HCT116 (cell line): ENCODE data around the gene RSRC1. TPM values are rescaled to one million over a fixed set of nuclear protein-coding genes. Genes with fewer than 3 reads are reported as not detected.

ENCODE experiments used
- ATAC-seq: fragments of 200-7000 bp; cut with Tn5 transposase; 2 replicates; pipeline ENCODE4 v1.9.1; 2020; ENCODE audit warnings: mild to moderate bottlenecking, moderate library complexity
- BruUV-seq: library from RNA; stranded (reverse); fragments of 400-500 nt; replicated peaks from 2 replicates; lab custom pipeline; 2021; lab: Mats Ljungman, UMichigan
- CTCF ChIA-PET: fragments of 300-600 bp; sonication (Branson Sonifier 250); formaldehyde crosslinking; loops from one replicate; lab custom pipeline; 2021; ENCODE audit warnings: antibody characterized with exemption; lab: Charles Lee
- POLR2A ChIA-PET: fragments of 300-600, 350-600 bp; sonication (Branson Sonifier 250); formaldehyde crosslinking; loops from one replicate; lab custom pipeline; 2021; ENCODE audit warnings: antibody characterized with exemption; lab: Charles Lee
- RAD21 ChIA-PET, 2 experiments: fragments of 300-600 bp; sonication (Branson Sonifier 250); formaldehyde crosslinking; loops; one replicate each; lab custom pipeline; 2023; ENCODE audit warnings: low total read pairs in 2 of 2; ENCODE audit not compliant: uncharacterized antibody in 2 of 2, unreplicated experiment in 2 of 2, low non-redundant PET in 1 of 2; lab: Charles Lee
- DNase-seq: peaks from one replicate; pipeline ENCODE4 v3.0.0-alpha.2; 2010; ENCODE audit warnings: low read depth, low spot score
- H2AFZ ChIP-seq: fragments of 200-600 bp; shearing (Covaris generic), sonication (generic); 2 replicates; pipeline ENCODE4 v1.6.1; 2017; ENCODE audit warnings: low read depth, mixed run types, mixed read lengths, antibody characterized with exemption, low read length; ENCODE audit not compliant: poor library complexity, severe bottlenecking
- H3K27ac ChIP-seq: 2 replicates; pipeline ENCODE4 v1.5.1; 2012; ENCODE audit warnings: low read depth, low read length
- H3K27me3 ChIP-seq: fragments of 200-600 bp; sonication (generic); 2 replicates; pipeline ENCODE4 v1.6.1; 2016; ENCODE audit warnings: mixed run types, low read length, mixed read lengths; ENCODE audit not compliant: insufficient read depth
- H3K36me3 ChIP-seq, 2 experiments: fragments of 200-500 bp in 1 of 2; fragments of 200-600 bp in 1 of 2; sonication (Bioruptor generic) in 1 of 2; sonication (generic) in 1 of 2; 2 replicates each; pipeline versions ENCODE4 v1.5.1 to v1.6.1; 2014 to 2016; ENCODE audit warnings: low read length in 2 of 2, inconsistent platforms in 1 of 2, mixed read lengths in 1 of 2, mixed run types in 1 of 2; ENCODE audit not compliant: insufficient read depth in 2 of 2, control insufficient read depth in 1 of 2
- H3K4me1 ChIP-seq, 2 experiments: fragments of 200-600 bp in 1 of 2; sonication (generic) in 1 of 2; 2 replicates each; pipeline versions ENCODE4 v1.5.1 to v1.6.1; 2012 to 2017; ENCODE audit warnings: low read length in 2 of 2, inconsistent platforms in 1 of 2, mild to moderate bottlenecking in 1 of 2, mixed read lengths in 1 of 2, mixed run types in 1 of 2, moderate library complexity in 1 of 2; ENCODE audit not compliant: insufficient read depth in 2 of 2, control insufficient read depth in 1 of 2
- H3K4me2 ChIP-seq: fragments of 200-600 bp; sonication (generic); 2 replicates; pipeline ENCODE4 v1.6.1; 2017; ENCODE audit warnings: mixed run types, low read length, mixed read lengths
- H3K4me3 ChIP-seq, 2 experiments: fragments of 200-600 bp in 1 of 2; sonication (generic) in 1 of 2; replicated peaks in 1 of 2; 2 replicates each; pipeline ENCODE4 v1.5.1; 2011 to 2016; ENCODE audit warnings: low read length in 2 of 2, control low read depth in 1 of 2, low read depth in 1 of 2, mild to moderate bottlenecking in 1 of 2, mixed read lengths in 1 of 2, mixed run types in 1 of 2
- H3K79me2 ChIP-seq: fragments of 200-600 bp; sonication (generic); 2 replicates; pipeline ENCODE4 v1.6.1; 2017; ENCODE audit warnings: mild to moderate bottlenecking, mixed run types, low read length, moderate library complexity, mixed read lengths; ENCODE audit not compliant: insufficient read depth
- H3K9ac ChIP-seq: fragments of 200-600 bp; sonication (generic); 2 replicates; pipeline ENCODE4 v1.6.1; 2016; ENCODE audit warnings: low read length, mixed read lengths
- H3K9me2 ChIP-seq: fragments of 200-600 bp; sonication (generic), shearing (Covaris generic); 2 replicates; pipeline ENCODE4 v1.6.1; 2017; ENCODE audit warnings: mixed run types, mild to moderate bottlenecking, moderate library complexity; ENCODE audit not compliant: insufficient read depth
- H3K9me3 ChIP-seq, 2 experiments: fragments of 200-500 bp in 1 of 2; fragments of 200-600 bp in 1 of 2; sonication (Bioruptor generic) in 1 of 2; sonication (generic) in 1 of 2; 2 replicates each; pipeline ENCODE4 v1.6.1; 2014 to 2017; ENCODE audit warnings: low read length in 2 of 2, mixed read lengths in 2 of 2, inconsistent platforms in 1 of 2, low read depth in 1 of 2, mild to moderate bottlenecking in 1 of 2, mixed run types in 1 of 2, moderate library complexity in 1 of 2; ENCODE audit not compliant: control insufficient read depth in 1 of 2, insufficient read depth in 1 of 2
- H4K20me1 ChIP-seq: fragments of 200-600 bp; sonication (generic), shearing (Covaris generic); 2 replicates; pipeline ENCODE4 v1.6.1; 2017; ENCODE audit warnings: mixed run types, mild to moderate bottlenecking, moderate library complexity; ENCODE audit not compliant: insufficient read depth
- CBX3 ChIP-seq: IDR thresholded peaks from 2 replicates; pipeline ENCODE4 v1.6.1; 2012; ENCODE audit warnings: low read depth
- CEBPB ChIP-seq: IDR thresholded peaks from 2 replicates; pipeline ENCODE4 v1.6.1; 2012; ENCODE audit warnings: low read depth
- ELF1 ChIP-seq: IDR thresholded peaks from 2 replicates; pipeline ENCODE4 v1.6.1; 2012; ENCODE audit warnings: low read depth, borderline replicate concordance
- EZH2 ChIP-seq: fragments of 200-600 bp; sonication (generic); IDR thresholded peaks from 2 replicates; pipeline ENCODE4 v1.6.1; 2017; ENCODE audit warnings: antibody characterized with exemption, mixed run types
- EZH2phosphoT487 ChIP-seq: fragments of 200-600 bp; IDR thresholded peaks from 2 replicates; pipeline ENCODE4 v1.6.1; 2018; ENCODE audit warnings: antibody characterized with exemption, borderline replicate concordance
- FOSL1 ChIP-seq: IDR thresholded peaks from 2 replicates; pipeline ENCODE4 v1.6.1; 2012; ENCODE audit warnings: low read depth
- MAX ChIP-seq: IDR thresholded peaks from 2 replicates; pipeline ENCODE4 v1.6.1; 2012
- POLR2AphosphoS5 ChIP-seq: IDR thresholded peaks from 2 replicates; pipeline ENCODE4 v1.6.1; 2011; ENCODE audit warnings: mild to moderate bottlenecking, low read depth, low read length, moderate library complexity
- RAD21 ChIP-seq: IDR thresholded peaks from 2 replicates; pipeline ENCODE4 v1.6.1; 2012; ENCODE audit warnings: low read depth, mild to moderate bottlenecking
- SIN3A ChIP-seq: IDR thresholded peaks from 2 replicates; pipeline ENCODE4 v1.6.1; 2012; ENCODE audit warnings: low read depth
- TCF7L2 ChIP-seq: IDR thresholded peaks from 2 replicates; pipeline ENCODE4 v1.7.0; 2011; ENCODE audit warnings: borderline replicate concordance, inconsistent platforms; ENCODE audit not compliant: insufficient read depth, insufficient read length; ENCODE audit errors: extremely low read depth
- ZFX ChIP-seq: fragments of 450-650 bp; IDR thresholded peaks from 2 replicates; pipeline ENCODE4 v1.6.1; 2017
- ZNF274 ChIP-seq: fragments of 200-500 bp; sonication (Bioruptor generic); IDR thresholded peaks from 2 replicates; pipeline ENCODE4 v1.6.1; 2014; ENCODE audit warnings: mild to moderate bottlenecking, low read depth, low read length, inconsistent platforms
- intact Hi-C: fragments of 100-400 bp; cut with micrococcal nuclease; formaldehyde crosslinking; loops from 2 replicates; pipeline ENCODE4 v1.10.0; 2022
- total RNA-seq: library from RNA; stranded (reverse); gene quantifications from one replicate; pipeline ENCODE4 v1.2.1, GENCODE V29; 2021; ENCODE audit not compliant: unreplicated experiment
- TF ChIP-seq, protein P1 (sequence below): IDR thresholded peaks from 2 replicates; pipeline ENCODE4 v1.6.1; 2012
- TF ChIP-seq, protein P2 (sequence below): IDR thresholded peaks from 2 replicates; pipeline ENCODE4 v1.6.1; 2012; ENCODE audit warnings: low read depth
- TF ChIP-seq, protein P3 (sequence below), 3 experiments: fragments of 200-600 bp in 1 of 3; sonication (generic) in 1 of 3; IDR thresholded peaks in 2 of 3; conservative IDR thresholded peaks in 1 of 3; 2 replicates each; pipeline ENCODE4 v1.5.1; 2012 to 2017; ENCODE audit warnings: low read depth in 2 of 3, low read length in 2 of 3, antibody characterized with exemption in 1 of 3, borderline replicate concordance in 1 of 3, control low read depth in 1 of 3, mild to moderate bottlenecking in 1 of 3, mixed read lengths in 1 of 3, mixed run types in 1 of 3, moderate library complexity in 1 of 3; ENCODE audit not compliant: insufficient read depth in 1 of 3

Gene RSRC1
- total RNA-seq, 1 experiment from 2014 or later, result 37.1 TPM

DNA sequence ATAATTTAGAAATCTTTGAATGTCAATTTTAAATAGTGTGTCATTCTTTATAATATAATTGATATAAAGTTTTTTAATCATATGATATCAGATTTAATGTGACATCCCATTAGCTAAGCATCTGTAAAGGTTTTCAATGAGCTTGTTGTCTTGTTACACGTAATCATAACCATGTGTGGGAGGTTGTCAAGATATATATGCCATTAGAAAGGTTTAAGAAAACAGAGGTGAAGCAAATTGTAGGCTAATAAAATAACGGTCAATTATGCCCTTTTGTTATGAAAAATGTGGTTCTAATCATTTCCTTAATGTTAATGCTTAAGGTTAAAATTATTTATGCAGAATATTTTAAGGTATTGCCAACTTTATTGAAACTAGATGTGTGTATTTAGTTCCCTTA is 56.3 kb downstream of the RSRC1 start:
- no peak for ATAC-seq
- no TSS peak for BruUV-seq
- Histone ChIP-seq H3K4me1 (peaks cover 30 to 52% of the 10 kb centered on the region in 2 experiments), H4K20me1 (peaks cover 13% of the 10 kb centered on the region; the same call in 1 of the 2 replicates), H3K9ac (no peak overlapping the region)
- ChIA-PET CTCF (no interaction called here), RAD21 (no interaction called here)
- TF ChIP-seq, protein P1, sequence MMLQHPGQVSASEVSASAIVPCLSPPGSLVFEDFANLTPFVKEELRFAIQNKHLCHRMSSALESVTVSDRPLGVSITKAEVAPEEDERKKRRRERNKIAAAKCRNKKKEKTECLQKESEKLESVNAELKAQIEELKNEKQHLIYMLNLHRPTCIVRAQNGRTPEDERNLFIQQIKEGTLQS, result no peak
- TF ChIP-seq CBX3 (no peak), ZNF274 (no peak), ELF1 (no peak), EZH2 (no peak), MAX (no peak), EZH2phosphoT487 (no peak), SIN3A (no peak), ZFX (no peak), FOSL1 (no peak), TCF7L2 (no peak), POLR2AphosphoS5 (no peak), RAD21 (no peak), CEBPB (no peak)
- TF ChIP-seq, protein P2, sequence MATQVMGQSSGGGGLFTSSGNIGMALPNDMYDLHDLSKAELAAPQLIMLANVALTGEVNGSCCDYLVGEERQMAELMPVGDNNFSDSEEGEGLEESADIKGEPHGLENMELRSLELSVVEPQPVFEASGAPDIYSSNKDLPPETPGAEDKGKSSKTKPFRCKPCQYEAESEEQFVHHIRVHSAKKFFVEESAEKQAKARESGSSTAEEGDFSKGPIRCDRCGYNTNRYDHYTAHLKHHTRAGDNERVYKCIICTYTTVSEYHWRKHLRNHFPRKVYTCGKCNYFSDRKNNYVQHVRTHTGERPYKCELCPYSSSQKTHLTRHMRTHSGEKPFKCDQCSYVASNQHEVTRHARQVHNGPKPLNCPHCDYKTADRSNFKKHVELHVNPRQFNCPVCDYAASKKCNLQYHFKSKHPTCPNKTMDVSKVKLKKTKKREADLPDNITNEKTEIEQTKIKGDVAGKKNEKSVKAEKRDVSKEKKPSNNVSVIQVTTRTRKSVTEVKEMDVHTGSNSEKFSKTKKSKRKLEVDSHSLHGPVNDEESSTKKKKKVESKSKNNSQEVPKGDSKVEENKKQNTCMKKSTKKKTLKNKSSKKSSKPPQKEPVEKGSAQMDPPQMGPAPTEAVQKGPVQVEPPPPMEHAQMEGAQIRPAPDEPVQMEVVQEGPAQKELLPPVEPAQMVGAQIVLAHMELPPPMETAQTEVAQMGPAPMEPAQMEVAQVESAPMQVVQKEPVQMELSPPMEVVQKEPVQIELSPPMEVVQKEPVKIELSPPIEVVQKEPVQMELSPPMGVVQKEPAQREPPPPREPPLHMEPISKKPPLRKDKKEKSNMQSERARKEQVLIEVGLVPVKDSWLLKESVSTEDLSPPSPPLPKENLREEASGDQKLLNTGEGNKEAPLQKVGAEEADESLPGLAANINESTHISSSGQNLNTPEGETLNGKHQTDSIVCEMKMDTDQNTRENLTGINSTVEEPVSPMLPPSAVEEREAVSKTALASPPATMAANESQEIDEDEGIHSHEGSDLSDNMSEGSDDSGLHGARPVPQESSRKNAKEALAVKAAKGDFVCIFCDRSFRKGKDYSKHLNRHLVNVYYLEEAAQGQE, result no peak
- TF ChIP-seq, protein P3, sequence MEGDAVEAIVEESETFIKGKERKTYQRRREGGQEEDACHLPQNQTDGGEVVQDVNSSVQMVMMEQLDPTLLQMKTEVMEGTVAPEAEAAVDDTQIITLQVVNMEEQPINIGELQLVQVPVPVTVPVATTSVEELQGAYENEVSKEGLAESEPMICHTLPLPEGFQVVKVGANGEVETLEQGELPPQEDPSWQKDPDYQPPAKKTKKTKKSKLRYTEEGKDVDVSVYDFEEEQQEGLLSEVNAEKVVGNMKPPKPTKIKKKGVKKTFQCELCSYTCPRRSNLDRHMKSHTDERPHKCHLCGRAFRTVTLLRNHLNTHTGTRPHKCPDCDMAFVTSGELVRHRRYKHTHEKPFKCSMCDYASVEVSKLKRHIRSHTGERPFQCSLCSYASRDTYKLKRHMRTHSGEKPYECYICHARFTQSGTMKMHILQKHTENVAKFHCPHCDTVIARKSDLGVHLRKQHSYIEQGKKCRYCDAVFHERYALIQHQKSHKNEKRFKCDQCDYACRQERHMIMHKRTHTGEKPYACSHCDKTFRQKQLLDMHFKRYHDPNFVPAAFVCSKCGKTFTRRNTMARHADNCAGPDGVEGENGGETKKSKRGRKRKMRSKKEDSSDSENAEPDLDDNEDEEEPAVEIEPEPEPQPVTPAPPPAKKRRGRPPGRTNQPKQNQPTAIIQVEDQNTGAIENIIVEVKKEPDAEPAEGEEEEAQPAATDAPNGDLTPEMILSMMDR (IDR thresholded peaks at IDR 0.05 in 2 of 3, conservative IDR thresholded peaks at IDR 0.05 in 1 of 3; ENCODE audit: borderline replicate concordance in 1 of 3, insufficient read depth in 1 of 3, low read depth in 2 of 3, low read length in 2 of 3), result no peak
- TF ChIP-seq, all 23 proteins: peak for 0
- Histone ChIP-seq H3K36me3 (no peaks in the 10 kb centered on the region), H3K27ac (no peak overlapping the region), H3K9me3 (no peaks in the 10 kb centered on the region), H3K27me3 (no peaks in the 10 kb centered on the region), H3K9me2 (no peaks in the 10 kb centered on the region), H3K4me3 (no peak overlapping the region), H3K4me2 (no peak overlapping the region), H3K79me2 (0 out of 2 replicates have a peak, but pooled peaks cover 6% of the 10 kb centered on the region), H2AFZ (no peak overlapping the region)
- POLR2A ChIA-PET, result no interaction called here
- no peak for DNase-seq
- intact Hi-C loops, result no loop called here
